H1 (cell line): ENCODE results near the gene PXK. TPM values are rescaled to one million over a fixed set of nuclear protein-coding genes. Genes with fewer than 3 reads are reported as not detected.

Experiments
- CTCF ChIA-PET: fragments of 300-600 bp; sonication (Branson Sonifier 250); formaldehyde crosslinking; loops from one replicate; lab custom pipeline; 2021; ENCODE audit not compliant: partially characterized antibody; lab: Charles Lee
- POLR2A ChIA-PET: fragments of 300-600 bp; sonication (Branson Sonifier 250); formaldehyde crosslinking; loops from one replicate; lab custom pipeline; 2021; ENCODE audit warnings: inconsistent platforms; ENCODE audit not compliant: partially characterized antibody; lab: Charles Lee
- DNase-seq, 2 experiments: peaks; one replicate each; pipeline versions ENCODE4 v3.0.0 to v3.0.0-alpha.2; 2010 to 2022; ENCODE audit warnings: low spot score in 2 of 2, low read depth in 1 of 2, mixed read lengths in 1 of 2
- FAIRE-seq: peaks from 2 replicates; lab custom pipeline; 2011; peaks lifted over from hg19 to GRCh38; lab: Jason Lieb, UNC
- H2AFZ ChIP-seq: 2 replicates; pipeline ENCODE4 v1.8.1; 2012; ENCODE audit warnings: low read length, inconsistent platforms
- H2AK5ac ChIP-seq: 2 replicates; pipeline ENCODE4 v1.6.1; 2013; ENCODE audit warnings: low read depth, low read length
- H2BK120ac ChIP-seq: replicated peaks from 2 replicates; pipeline ENCODE3; 2013; ENCODE audit warnings: low read depth, low read length, inconsistent platforms
- H2BK12ac ChIP-seq: 2 replicates; pipeline ENCODE4 v1.6.1; 2013; ENCODE audit warnings: low read depth, low read length
- H2BK15ac ChIP-seq: 2 replicates; pipeline ENCODE4 v1.6.1; 2013; ENCODE audit warnings: low read length
- H2BK20ac ChIP-seq: 2 replicates; pipeline ENCODE4 v1.6.1; 2013; ENCODE audit warnings: low read length
- H2BK5ac ChIP-seq: 2 replicates; pipeline ENCODE4 v1.6.1; 2013; ENCODE audit warnings: low read depth, low read length
- H3K14ac ChIP-seq: 2 replicates; pipeline ENCODE4 v1.6.1; 2013; ENCODE audit warnings: inconsistent platforms; ENCODE audit not compliant: insufficient read length
- H3K18ac ChIP-seq: 2 replicates; pipeline ENCODE4 v1.6.1; 2013; ENCODE audit warnings: low read length; ENCODE audit errors: extremely low read depth
- H3K23ac ChIP-seq: 2 replicates; pipeline ENCODE4 v1.6.1; 2013; ENCODE audit warnings: inconsistent platforms; ENCODE audit not compliant: insufficient read length
- H3K23me2 ChIP-seq: 2 replicates; pipeline ENCODE4 v1.6.1; 2013; ENCODE audit warnings: low read depth, low read length
- H3K27ac ChIP-seq: 2 replicates; pipeline ENCODE4 v1.6.1; 2011; ENCODE audit warnings: low read depth, low read length, inconsistent platforms
- H3K27me3 ChIP-seq, 4 experiments: replicated peaks in 1 of 4; 1 replicate in 1 of 4; 2 replicates in 3 of 4; pipeline versions ENCODE4 v1.6.1 to v1.8.1; 2011 to 2013; ENCODE audit warnings: low read length in 3 of 4, mild to moderate bottlenecking in 3 of 4, inconsistent platforms in 2 of 4, mixed read lengths in 2 of 4, moderate library complexity in 1 of 4; ENCODE audit not compliant: control insufficient read depth in 3 of 4, insufficient read depth in 3 of 4; ENCODE audit errors: extremely low read depth in 1 of 4
- H3K36me3 ChIP-seq, 4 experiments: 2 replicates each; pipeline versions ENCODE4 v1.6.1 to v1.8.1; 2011 to 2013; ENCODE audit warnings: mild to moderate bottlenecking in 4 of 4, low read length in 3 of 4, moderate library complexity in 2 of 4, control low read depth in 1 of 4, inconsistent platforms in 1 of 4; ENCODE audit not compliant: insufficient read depth in 4 of 4, control insufficient read depth in 2 of 4
- H3K4ac ChIP-seq: replicated peaks from 2 replicates; pipeline ENCODE3; 2013; ENCODE audit warnings: low read length, low read depth, mixed read lengths, inconsistent platforms; ENCODE audit not compliant: insufficient read length
- H3K4me1 ChIP-seq, 4 experiments: replicated peaks in 1 of 4; 1 replicate in 1 of 4; 2 replicates in 3 of 4; pipeline versions ENCODE4 v1.6.1 to v1.8.1; 2011 to 2013; ENCODE audit warnings: low read length in 3 of 4, inconsistent platforms in 2 of 4, mixed read lengths in 1 of 4; ENCODE audit not compliant: insufficient read depth in 4 of 4, control insufficient read depth in 3 of 4
- H3K4me2 ChIP-seq, 2 experiments: 2 replicates each; pipeline versions ENCODE4 v1.6.1 to v1.8.1; 2011 to 2013; ENCODE audit warnings: low read depth in 2 of 2, low read length in 2 of 2, control low read depth in 1 of 2, inconsistent platforms in 1 of 2, mild to moderate bottlenecking in 1 of 2; ENCODE audit not compliant: insufficient read depth in 1 of 2
- H3K4me3 ChIP-seq, 4 experiments: fragments of 200-600, 300-600 bp in 1 of 4; sonication (generic), shearing (Covaris generic), sonication (Bioruptor Twin) in 1 of 4; 2 replicates each; pipeline versions ENCODE4 v1.5.1 to v1.8.1; 2011 to 2016; ENCODE audit warnings: low read length in 4 of 4, low read depth in 3 of 4, control low read depth in 2 of 4, inconsistent platforms in 2 of 4, mild to moderate bottlenecking in 2 of 4, mixed read lengths in 1 of 4, moderate library complexity in 1 of 4; ENCODE audit not compliant: insufficient read depth in 2 of 4; ENCODE audit errors: extremely low read depth in 1 of 4
- H3K56ac ChIP-seq: replicated peaks from 2 replicates; pipeline ENCODE3; 2013; ENCODE audit warnings: low read depth, mild to moderate bottlenecking, mixed read lengths, low read length, inconsistent platforms; ENCODE audit not compliant: insufficient read length
- H3K79me1 ChIP-seq: 2 replicates; pipeline ENCODE4 v1.6.1; 2013; ENCODE audit warnings: low read depth, low read length, control low read depth
- H3K79me2 ChIP-seq, 2 experiments: 2 replicates each; pipeline versions ENCODE4 v1.6.1 to v1.8.1; 2012 to 2013; ENCODE audit warnings: low read length in 2 of 2, mild to moderate bottlenecking in 2 of 2, inconsistent platforms in 1 of 2; ENCODE audit not compliant: insufficient read depth in 2 of 2, control insufficient read depth in 1 of 2
- H3K9ac ChIP-seq, 4 experiments: replicated peaks in 1 of 4; 1 replicate in 1 of 4; 2 replicates in 3 of 4; pipeline versions ENCODE4 v1.6.1 to v1.8.1; 2011 to 2013; ENCODE audit warnings: low read depth in 3 of 4, low read length in 3 of 4, control low read depth in 2 of 4, mild to moderate bottlenecking in 2 of 4, moderate library complexity in 2 of 4, inconsistent platforms in 1 of 4; ENCODE audit errors: extremely low read depth in 1 of 4
- H3K9me3 ChIP-seq, 2 experiments: 2 replicates each; pipeline versions ENCODE4 v1.6.1 to v1.8.1; 2012 to 2013; ENCODE audit warnings: mild to moderate bottlenecking in 2 of 2, moderate library complexity in 2 of 2, control low read depth in 1 of 2, inconsistent platforms in 1 of 2, low read depth in 1 of 2, low read length in 1 of 2, mixed read lengths in 1 of 2; ENCODE audit not compliant: insufficient read depth in 2 of 2
- H4K20me1 ChIP-seq, 2 experiments: replicated peaks in 1 of 2; 2 replicates each; pipeline versions ENCODE3 to v1.8.1; 2011 to 2013; ENCODE audit warnings: inconsistent platforms in 2 of 2, low read length in 2 of 2, mild to moderate bottlenecking in 1 of 2; ENCODE audit not compliant: insufficient read depth in 2 of 2, control insufficient read depth in 1 of 2
- H4K5ac ChIP-seq: 2 replicates; pipeline ENCODE4 v1.6.1; 2013; ENCODE audit warnings: low read length, low read depth, mixed read lengths, inconsistent platforms; ENCODE audit not compliant: insufficient read length
- H4K8ac ChIP-seq: 2 replicates; pipeline ENCODE4 v1.8.0; 2013; ENCODE audit warnings: mild to moderate bottlenecking, moderate library complexity, low read length, inconsistent platforms; ENCODE audit not compliant: insufficient read depth; ENCODE audit errors: extremely low read depth
- H4K91ac ChIP-seq: replicated peaks from 2 replicates; pipeline ENCODE3; 2013; ENCODE audit warnings: low read length, mixed read lengths, inconsistent platforms; ENCODE audit not compliant: insufficient read length
- ASH2L ChIP-seq: fragments of 200-600, 300-600 bp; sonication (generic); IDR thresholded peaks from one replicate; pipeline ENCODE4 v1.7.1; 2017; ENCODE audit warnings: low read length
- EGR1 ChIP-seq: IDR thresholded peaks from 2 replicates; pipeline ENCODE4 v1.6.1; 2011; ENCODE audit warnings: low read depth, low read length, borderline replicate concordance
- EZH2 ChIP-seq: fragments of 200-600 bp; sonication (generic); IDR thresholded peaks from 2 replicates; pipeline ENCODE4 v1.7.1; 2012; ENCODE audit warnings: low read depth, mild to moderate bottlenecking, moderate library complexity, low read length, inconsistent platforms; ENCODE audit not compliant: severe bottlenecking
- FOSL1 ChIP-seq: IDR thresholded peaks from 2 replicates; pipeline ENCODE4 v1.6.1; 2011; ENCODE audit warnings: mild to moderate bottlenecking, low read depth, low read length, moderate library complexity; ENCODE audit not compliant: insufficient read depth
- JUN ChIP-seq: IDR thresholded peaks from 2 replicates; pipeline ENCODE4 v1.6.1; 2011; ENCODE audit warnings: low read depth, mild to moderate bottlenecking, improper control_type of control experiment, low read length
- RAD21 ChIP-seq, 2 experiments: IDR thresholded peaks in 1 of 2; conservative IDR thresholded peaks in 1 of 2; 2 replicates each; pipeline ENCODE4 v1.6.1; 2011; ENCODE audit warnings: low read depth in 2 of 2, low read length in 2 of 2, improper control_type of control experiment in 1 of 2, inconsistent platforms in 1 of 2, mild to moderate bottlenecking in 1 of 2, moderate library complexity in 1 of 2
- RFX5 ChIP-seq: IDR thresholded peaks from 2 replicates; pipeline ENCODE4 v1.6.1; 2011; ENCODE audit warnings: low read depth, low read length, improper control_type of control experiment, borderline replicate concordance
- WGBS, 2 experiments: shearing (Covaris generic) in 1 of 2; methylation state at CpG; one replicate each; pipeline versions ENCODE4 v1.1.6 to v1.1.7; 2013 to 2015; ENCODE audit warnings: low lambda C conversion rate in 2 of 2, mixed read lengths in 2 of 2, inconsistent platforms in 1 of 2, low coverage in 1 of 2, missing lambda C conversion rate in 1 of 2; ENCODE audit not compliant: insufficient replicate concordance in 2 of 2, insufficient coverage in 1 of 2, insufficient read length in 1 of 2; ENCODE audit errors: extremely low coverage in 1 of 2, missing lambda C conversion rate in 1 of 2; 5-methylcytosine and 5-hydroxymethylcytosine counted together
- polyA plus RNA-seq, 7 experiments: library from polyadenylated mRNA; depleted of rRNA in 3 of 7; stranded (reverse) in 5 of 7; unstranded in 2 of 7; fragments of >200 nt in 5 of 7; fragments of 200-250 nt in 2 of 7; gene quantifications; 1 replicate in 5 of 7; 2 replicates in 1 of 7; 4 replicates in 1 of 7; pipeline versions ENCODE4 v1.2.1 to v1.2.3, GENCODE V29; 2011 to 2013; ENCODE audit warnings: missing spikeins in 2 of 7, mixed read lengths in 2 of 7
- total RNA-seq: library from RNA; stranded (reverse); fragmentation: NEBNext Ultra II Directional; extraction: Animal tissue kit (Norgen Biotek cat#: 25700); gene quantifications from 2 replicates; pipeline ENCODE4 v1.2.1, GENCODE V29; 2021
- TF ChIP-seq, protein P1 (sequence below): IDR thresholded peaks from 2 replicates; pipeline ENCODE4 v1.6.1; 2011; ENCODE audit warnings: low read length, improper control_type of control experiment
- TF ChIP-seq, protein P2 (sequence below): IDR thresholded peaks from 2 replicates; pipeline ENCODE4 v1.6.1; 2012; ENCODE audit warnings: inconsistent platforms

The PXK gene
- total and polyA plus RNA-seq, 2 of the 8 experiments (the other 6 are each of a cell fraction or from before 2014, with no cell fraction given): 3.5 to 7.1 TPM

DNA sequence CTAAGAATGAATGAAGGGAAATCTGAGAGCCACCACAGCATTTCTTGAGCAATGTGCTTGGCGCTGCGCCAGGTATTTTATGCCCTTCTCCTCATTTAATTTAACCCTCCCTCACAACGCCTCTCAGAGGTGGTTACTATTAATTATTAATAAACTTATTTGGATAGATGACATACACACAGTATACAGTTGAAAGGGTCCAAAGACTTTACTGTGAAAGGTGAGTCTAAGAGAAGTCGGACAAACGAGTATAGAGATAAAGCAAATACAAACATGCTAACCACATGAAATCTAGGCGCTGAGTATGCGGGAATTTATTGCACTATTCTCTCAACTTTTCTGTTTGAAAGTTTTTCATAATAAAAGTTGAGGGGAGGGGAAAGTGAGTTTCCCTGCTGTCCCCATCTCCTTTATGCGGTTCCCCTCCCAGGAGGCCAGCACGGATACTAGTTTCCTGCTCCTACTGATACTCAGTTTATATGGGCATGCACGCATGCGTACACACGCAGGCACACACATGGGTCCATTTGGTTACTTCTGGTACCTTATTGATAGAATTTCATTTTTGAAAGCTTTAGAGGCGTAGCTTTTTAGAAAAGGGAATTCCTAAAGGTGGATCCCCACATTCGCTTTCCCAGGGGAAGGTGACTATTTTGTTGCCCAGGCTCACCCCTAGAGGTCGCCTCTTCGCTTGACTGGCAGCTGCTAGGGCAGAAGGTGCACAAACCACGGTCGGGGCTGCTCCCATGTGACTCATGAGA lies 130.7 kb downstream of the PXK start:
- Histone ChIP-seq H2BK20ac (peak overlapping the region; percentile 97; the same call in 1 of the 2 replicates), H3K27ac (no peak overlapping the region), H2AFZ (peak overlapping the region; percentile 98), H3K79me1 (no peaks in the 10 kb centered on the region), H3K4me1 (peaks cover 0 to 4% (median 2%) of the 10 kb centered on the region in 4 experiments; a peak in 4 of 7 replicates), H2BK120ac (no peak overlapping the region), H2BK5ac (0 out of 2 replicates have a peak overlapping the region, but pooled peaks have one; percentile 71), H2BK12ac (peak overlapping the region; percentile 90; the same call in 1 of the 2 replicates), H4K20me1 (no peaks in the 10 kb centered on the region), H3K56ac (no peak overlapping the region), H3K23ac (no peak overlapping the region), H3K23me2 (no peaks in the 10 kb centered on the region), H3K9me3 (no peaks in the 10 kb centered on the region), H3K18ac (peak overlapping the region; percentile 96), H3K79me2 (no peaks in the 10 kb centered on the region), H4K5ac (peak overlapping the region; percentile 64), H3K9ac (no peak overlapping the region), H3K36me3 (no peaks in the 10 kb centered on the region), H2BK15ac (peak overlapping the region; percentile 98; the same call in 1 of the 2 replicates), H3K27me3 (no peaks in the 10 kb centered on the region), H4K91ac (no peak overlapping the region), H3K4me2 (peak overlapping the region; percentile 12 to 30; a peak in 3 of 4 replicates), H3K4ac (no peak overlapping the region), H4K8ac (no peak overlapping the region), H2AK5ac (no peak overlapping the region), H3K4me3 (0 out of 8 replicates have a peak overlapping the region, but pooled peaks of 1 of the 4 experiments have one; percentile 9), H3K14ac (no peak overlapping the region)
- WGBS, 2 experiments: 39% methylated on average over 18 of the region's 18 CpGs; no CpG with 5 or more reads in 1 of the 2 experiments
- CTCF ChIA-PET: interaction anchor here (0.5 to 1.8 kb wide), 22 partner anchors 9 to 158 kb away, joined by 3 to 8 read pairs (median 5); partner anchors contain the start of genes HTD2, KCTD6 and RPP14
- FAIRE-seq (peak; percentile 71), DNase-seq (peak; percentile 38 to 85)
- POLR2A ChIA-PET: interaction anchor here (1.1 kb wide), 1 partner anchor 29 kb away, joined by 3 read pairs; no protein-coding TSS in a partner anchor
- TF ChIP-seq EZH2: no peak
- TF ChIP-seq RFX5: no peak
- TF ChIP-seq FOSL1: no peak
- TF ChIP-seq EGR1: no peak
- TF ChIP-seq, protein P1, sequence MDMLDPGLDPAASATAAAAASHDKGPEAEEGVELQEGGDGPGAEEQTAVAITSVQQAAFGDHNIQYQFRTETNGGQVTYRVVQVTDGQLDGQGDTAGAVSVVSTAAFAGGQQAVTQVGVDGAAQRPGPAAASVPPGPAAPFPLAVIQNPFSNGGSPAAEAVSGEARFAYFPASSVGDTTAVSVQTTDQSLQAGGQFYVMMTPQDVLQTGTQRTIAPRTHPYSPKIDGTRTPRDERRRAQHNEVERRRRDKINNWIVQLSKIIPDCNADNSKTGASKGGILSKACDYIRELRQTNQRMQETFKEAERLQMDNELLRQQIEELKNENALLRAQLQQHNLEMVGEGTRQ: no peak
- TF ChIP-seq RAD21 (IDR thresholded peaks at IDR 0.05 in 1 of 2, conservative IDR thresholded peaks at IDR 0.05 in 1 of 2; ENCODE audit: low read depth in 2 of 2, low read length in 2 of 2): peak; percentile 54 to 72
- TF ChIP-seq JUN: no peak
- TF ChIP-seq, protein P2, sequence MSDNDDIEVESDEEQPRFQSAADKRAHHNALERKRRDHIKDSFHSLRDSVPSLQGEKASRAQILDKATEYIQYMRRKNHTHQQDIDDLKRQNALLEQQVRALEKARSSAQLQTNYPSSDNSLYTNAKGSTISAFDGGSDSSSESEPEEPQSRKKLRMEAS: peak; percentile 70
- TF ChIP-seq ASH2L: no peak
